Fibroblast of lung (primary cell): ENCODE results near the gene FBN1. TPM values are rescaled to one million over a fixed set of nuclear protein-coding genes. Genes with fewer than 3 reads are reported as not detected.

Source experiments
- DNase-seq, 2 donors: peaks; one replicate each; pipeline versions ENCODE4 v3.0.0 to v3.0.0-alpha.2; 2010; ENCODE audit warnings: low read depth in 2 of 2
- H2AFZ ChIP-seq: 2 replicates; pipeline ENCODE4 v1.5.1; 2012; ENCODE audit warnings: low read length, control low read depth, inconsistent platforms
- H3K27ac ChIP-seq: 2 replicates; pipeline ENCODE4 v1.5.1; 2011; ENCODE audit warnings: low read length, control low read depth; ENCODE audit not compliant: insufficient read depth
- H3K27me3 ChIP-seq: 2 replicates; pipeline ENCODE4 v1.5.1; 2011; ENCODE audit warnings: mild to moderate bottlenecking, low read length; ENCODE audit not compliant: control insufficient read depth, insufficient read depth
- H3K36me3 ChIP-seq: 2 replicates; pipeline ENCODE4 v1.5.1; 2011; ENCODE audit warnings: low read length; ENCODE audit not compliant: control insufficient read depth, insufficient read depth
- H3K4me1 ChIP-seq: 2 replicates; pipeline ENCODE4 v1.5.1; 2011; ENCODE audit warnings: low read length; ENCODE audit not compliant: control insufficient read depth, insufficient read depth; ENCODE audit errors: extremely low read depth
- H3K4me2 ChIP-seq: 2 replicates; pipeline ENCODE4 v1.5.1; 2011; ENCODE audit warnings: low read length, control low read depth; ENCODE audit not compliant: insufficient read depth; ENCODE audit errors: extremely low read depth
- H3K4me3 ChIP-seq, 4 experiments: fragments of 200-600 bp in 1 of 4; sonication (generic) in 1 of 4; replicated peaks in 1 of 4; 2 replicates each; pipeline ENCODE4 v1.5.1; 2011 to 2016; ENCODE audit warnings: low read length in 4 of 4, low read depth in 3 of 4, mild to moderate bottlenecking in 3 of 4, control low read depth in 2 of 4, inconsistent platforms in 1 of 4, mixed read lengths in 1 of 4; ENCODE audit not compliant: insufficient read depth in 1 of 4; ENCODE audit errors: control extremely low read depth in 1 of 4
- H3K79me2 ChIP-seq: 2 replicates; pipeline ENCODE4 v1.5.1; 2012; ENCODE audit warnings: mild to moderate bottlenecking, low read length, inconsistent platforms; ENCODE audit not compliant: control insufficient read depth, insufficient read depth
- H3K9ac ChIP-seq: 2 replicates; pipeline ENCODE4 v1.5.1; 2011; ENCODE audit warnings: mild to moderate bottlenecking, low read length, control low read depth; ENCODE audit not compliant: insufficient read depth
- H3K9me3 ChIP-seq: 2 replicates; pipeline ENCODE4 v1.5.1; 2012; ENCODE audit warnings: low read depth, low read length; ENCODE audit not compliant: control insufficient read depth, insufficient read depth
- H4K20me1 ChIP-seq: 2 replicates; pipeline ENCODE4 v1.5.1; 2011; ENCODE audit warnings: low read length; ENCODE audit not compliant: control insufficient read depth, insufficient read depth; ENCODE audit errors: extremely low read depth
- EZH2 ChIP-seq: IDR thresholded peaks from 2 replicates; pipeline ENCODE4 v1.5.1; 2012; ENCODE audit warnings: low read length, control low read depth, mild to moderate bottlenecking; ENCODE audit errors: missing control alignments
- polyA plus RNA-seq, 2 donors: library from polyadenylated mRNA; depleted of rRNA in 1 of 2; stranded (reverse) in 1 of 2; unstranded in 1 of 2; fragments of >200 nt; gene quantifications; 2 replicates each; pipeline ENCODE4 v1.2.1, GENCODE V29; 2011 to 2012; ENCODE audit warnings: missing spikeins in 1 of 2
- total RNA-seq: library from RNA; depleted of rRNA; stranded (reverse); fragments of >200 nt; gene quantifications from 2 replicates; pipeline ENCODE4 v1.2.1, GENCODE V29; 2014
- TF ChIP-seq, protein P1 (sequence below), 2 donors: IDR thresholded peaks in 1 of 2; conservative IDR thresholded peaks in 1 of 2; 1 replicate in 1 of 2; 2 replicates in 1 of 2; pipeline ENCODE4 v1.5.1; 2011 to 2012; ENCODE audit warnings: low read length in 2 of 2, control low read depth in 1 of 2, inconsistent platforms in 1 of 2, low read depth in 1 of 2, mild to moderate bottlenecking in 1 of 2

Gene FBN1
- total and polyA plus RNA-seq, 2 donors (not counting 1 experiment from before 2014, with no cell fraction given), result 368 to 446 TPM

DNA sequence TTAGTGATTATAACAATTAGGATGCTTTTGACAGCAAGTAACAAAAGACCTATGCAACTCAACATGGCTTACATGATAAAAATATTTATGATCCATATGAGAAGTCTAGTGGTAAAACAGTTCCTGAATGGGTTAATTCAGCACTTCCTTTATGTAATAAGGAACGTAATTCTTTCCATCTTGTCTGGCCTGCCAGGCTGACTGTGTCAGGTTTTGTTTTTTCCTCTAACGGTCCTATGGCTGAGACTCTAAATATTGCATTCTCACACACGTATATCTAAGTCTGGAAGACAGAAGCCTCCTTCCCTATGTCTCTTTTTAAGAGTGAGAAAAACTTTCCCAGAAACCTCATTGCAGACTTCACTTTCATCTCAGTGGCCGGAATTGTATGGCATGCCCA is 263.6 kb downstream of the FBN1 start:
- Histone ChIP-seq H4K20me1 (no peaks in the 10 kb centered on the region), H3K9ac (no peak overlapping the region), H3K9me3 (no peaks in the 10 kb centered on the region), H3K27me3 (no peaks in the 10 kb centered on the region), H3K4me2 (no peak overlapping the region), H2AFZ (no peak overlapping the region), H3K79me2 (no peaks in the 10 kb centered on the region), H3K36me3 (no peaks in the 10 kb centered on the region), H3K27ac (no peak overlapping the region), H3K4me3 (no peak overlapping the region), H3K4me1 (peaks cover 8% of the 10 kb centered on the region)
- TF ChIP-seq, protein P1, sequence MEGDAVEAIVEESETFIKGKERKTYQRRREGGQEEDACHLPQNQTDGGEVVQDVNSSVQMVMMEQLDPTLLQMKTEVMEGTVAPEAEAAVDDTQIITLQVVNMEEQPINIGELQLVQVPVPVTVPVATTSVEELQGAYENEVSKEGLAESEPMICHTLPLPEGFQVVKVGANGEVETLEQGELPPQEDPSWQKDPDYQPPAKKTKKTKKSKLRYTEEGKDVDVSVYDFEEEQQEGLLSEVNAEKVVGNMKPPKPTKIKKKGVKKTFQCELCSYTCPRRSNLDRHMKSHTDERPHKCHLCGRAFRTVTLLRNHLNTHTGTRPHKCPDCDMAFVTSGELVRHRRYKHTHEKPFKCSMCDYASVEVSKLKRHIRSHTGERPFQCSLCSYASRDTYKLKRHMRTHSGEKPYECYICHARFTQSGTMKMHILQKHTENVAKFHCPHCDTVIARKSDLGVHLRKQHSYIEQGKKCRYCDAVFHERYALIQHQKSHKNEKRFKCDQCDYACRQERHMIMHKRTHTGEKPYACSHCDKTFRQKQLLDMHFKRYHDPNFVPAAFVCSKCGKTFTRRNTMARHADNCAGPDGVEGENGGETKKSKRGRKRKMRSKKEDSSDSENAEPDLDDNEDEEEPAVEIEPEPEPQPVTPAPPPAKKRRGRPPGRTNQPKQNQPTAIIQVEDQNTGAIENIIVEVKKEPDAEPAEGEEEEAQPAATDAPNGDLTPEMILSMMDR (conservative IDR thresholded peaks at IDR 0.05 in 1 of 2, IDR thresholded peaks at IDR 0.05 in 1 of 2; ENCODE audit: low read depth in 1 of 2, low read length in 2 of 2), result no peak
- TF ChIP-seq EZH2, result no peak
- DNase-seq, result no peak

DNA sequence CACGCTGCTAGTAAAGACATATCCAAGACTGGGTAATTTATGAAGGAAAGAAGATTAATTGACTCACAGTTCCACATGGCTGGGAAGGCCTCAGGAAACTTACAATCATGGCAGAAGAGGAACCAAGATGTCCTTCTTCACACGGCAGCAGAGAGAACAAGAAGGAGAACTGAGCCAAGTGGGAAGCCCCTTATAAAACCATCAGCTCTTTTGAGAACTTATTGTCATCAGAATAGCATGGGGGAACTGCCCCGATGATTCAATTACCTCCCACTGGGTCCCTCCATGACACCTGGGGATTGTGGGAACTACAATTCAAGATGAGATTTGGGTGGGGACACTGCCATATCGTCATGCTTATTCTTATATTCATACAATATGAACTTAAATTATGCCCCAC is 265.3 kb downstream of the FBN1 start:
- H3K4me1 ChIP-seq, result peaks cover 5% of the 10 kb centered on the region
- H3K36me3 ChIP-seq, result no peaks in the 10 kb centered on the region
- DNase-seq, result no peak
- no peaks in the 10 kb centered on the region for H4K20me1 ChIP-seq
- no peaks in the 10 kb centered on the region for H3K27me3 ChIP-seq
- H3K27ac ChIP-seq, result no peak overlapping the region
- no peaks in the 10 kb centered on the region for H3K79me2 ChIP-seq
- no peak overlapping the region for H3K4me2 ChIP-seq
- no peak overlapping the region for H3K4me3 ChIP-seq
- H3K9ac ChIP-seq, result no peak overlapping the region
- H2AFZ ChIP-seq, result no peak overlapping the region
- TF ChIP-seq, protein P1 (conservative IDR thresholded peaks at IDR 0.05 in 1 of 2, IDR thresholded peaks at IDR 0.05 in 1 of 2; ENCODE audit: low read depth in 1 of 2, low read length in 2 of 2), result no peak
- no peak for TF ChIP-seq EZH2
- H3K9me3 ChIP-seq, result no peaks in the 10 kb centered on the region

GRCh38 chr15:48375767-48376166 is 269.7 kb downstream of the FBN1 start:
- Histone ChIP-seq H3K4me3 (no peak overlapping the region), H2AFZ (no peak overlapping the region), H4K20me1 (no peaks in the 10 kb centered on the region), H3K79me2 (no peaks in the 10 kb centered on the region), H3K9ac (no peak overlapping the region), H3K4me2 (no peak overlapping the region), H3K4me1 (peaks cover 6% of the 10 kb centered on the region), H3K36me3 (no peaks in the 10 kb centered on the region), H3K27me3 (no peaks in the 10 kb centered on the region), H3K27ac (no peak overlapping the region), H3K9me3 (no peaks in the 10 kb centered on the region)
- no peak for DNase-seq
- no peak for TF ChIP-seq EZH2
- TF ChIP-seq, protein P1 (conservative IDR thresholded peaks at IDR 0.05 in 1 of 2, IDR thresholded peaks at IDR 0.05 in 1 of 2; ENCODE audit: low read depth in 1 of 2, low read length in 2 of 2), result no peak
